NOMO-1 treated with dmso at 0.1 percent for 144 hours (cell line): ENCODE results near the gene HSF5.

Experiments used
- DNase-seq: peaks from one replicate; lab custom pipeline; 2025; ENCODE audit not compliant: unreplicated experiment; lab: John Stamatoyannopoulos, UW

The HSF5 gene

DNA sequence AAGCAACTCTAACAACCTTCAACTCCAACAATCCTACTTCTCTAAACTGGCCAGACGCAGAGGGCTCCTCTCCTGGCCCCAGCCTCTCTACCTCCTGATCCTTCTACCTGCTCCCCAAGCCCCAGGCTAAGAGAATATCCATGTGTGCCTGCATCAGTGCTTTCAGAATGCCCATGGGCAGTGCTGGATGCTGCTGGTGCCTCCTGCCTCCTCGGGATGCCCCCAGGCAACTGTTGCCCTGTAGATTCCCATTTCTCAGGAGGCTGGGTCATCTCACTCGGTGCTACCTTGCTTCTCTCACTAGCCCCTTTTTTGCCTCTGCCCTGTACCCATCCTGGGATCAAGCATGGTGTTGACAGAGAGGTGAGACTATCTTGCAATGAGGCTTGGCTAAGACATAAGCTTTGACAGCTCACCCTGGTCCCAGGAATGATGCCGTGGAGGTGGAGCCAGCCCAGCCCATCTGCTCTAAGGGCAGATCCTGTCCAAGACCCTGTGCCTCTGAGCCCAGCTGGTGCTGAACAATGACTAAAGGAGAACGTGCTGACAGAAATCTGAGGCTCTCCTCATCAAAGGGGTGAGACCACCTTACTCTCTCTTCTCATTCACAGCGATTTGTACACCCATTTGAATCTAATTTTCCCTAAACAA, 116.8 kb downstream of the HSF5 start:
- no peak for DNase-seq

DNA sequence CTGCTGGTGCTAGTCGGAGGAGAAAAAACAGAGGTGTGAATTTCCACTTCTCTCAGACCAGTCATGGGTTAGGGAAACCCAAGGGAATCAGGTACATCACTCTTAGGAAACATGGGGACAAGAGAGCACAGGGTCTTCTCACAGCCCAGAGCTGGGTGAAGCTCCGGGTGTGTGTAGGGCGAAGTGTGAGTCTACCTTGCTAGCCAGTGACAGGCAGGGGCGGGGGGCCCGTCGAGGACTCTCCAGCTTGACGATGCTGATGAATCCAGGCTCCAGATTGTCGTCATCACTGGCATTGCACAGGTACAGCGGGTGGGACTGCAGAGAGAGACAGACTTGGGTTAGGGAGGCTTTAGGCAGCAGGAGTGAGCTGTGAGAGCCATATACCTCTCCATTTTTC, 117.5 kb downstream of the HSF5 start:
- no peak for DNase-seq

GRCh38 chr17:58370309-58370708, 117.9 kb downstream of the HSF5 start:
- DNase-seq = no peak
